ENCODE results near the gene IRF5. TPM values are rescaled to one million over a fixed set of nuclear protein-coding genes. Genes with fewer than 3 reads are reported as not detected.

Gene IRF5
- total RNA-seq, 1 donor from 2014 or later = not detected

- Mint-ChIP-seq H3K4me1 (peaks cover 12% of the 10 kb centered on the region), H3K4me3 (no peak overlapping the region), H3K9me3 (no peaks in the 10 kb centered on the region), H3K27ac (ENCODE audit: unreplicated experiment) (no peak overlapping the region), H3K27me3 (ENCODE audit: low read depth) (peaks cover 58% of the 10 kb centered on the region), H3K36me3 (ENCODE audit: low read depth) (peaks cover 2% of the 10 kb centered on the region)
- no peak for TF ChIP-seq CTCF (conservative IDR thresholded peaks at IDR 0.05)
- DNase-seq (ENCODE audit: low read depth, low spot score) = no peak
These were observed 3.1 kb upstream of the IRF5 start for GRCh38 chr7:128934361-128935341.

DNA sequence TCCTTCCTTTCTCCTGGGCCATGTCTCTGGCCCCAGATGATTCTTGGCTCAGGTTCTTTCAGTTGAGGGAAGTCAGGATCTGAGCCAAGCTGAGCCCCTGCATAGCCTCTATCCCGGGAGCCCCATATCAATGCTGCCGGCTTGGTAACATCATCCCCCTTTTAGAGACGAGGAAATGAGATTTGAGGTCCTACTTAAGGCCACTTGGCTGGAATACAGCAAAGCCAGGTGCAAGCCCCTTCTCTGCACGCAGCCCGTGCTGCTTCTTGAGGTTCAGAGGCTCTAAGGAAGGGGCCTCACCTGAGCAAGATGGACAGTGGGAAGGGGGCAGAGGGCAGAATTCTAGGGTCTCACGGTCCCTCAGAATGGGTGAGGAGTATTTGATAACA is 2.4 kb upstream of the IRF5 start:
- H3K36me3 Mint-ChIP-seq (ENCODE audit: low read depth) = peaks cover 2% of the 10 kb centered on the region
- H3K9me3 Mint-ChIP-seq = no peaks in the 10 kb centered on the region
- no peak for TF ChIP-seq CTCF (conservative IDR thresholded peaks at IDR 0.05)
- peaks cover 64% of the 10 kb centered on the region for H3K27me3 Mint-ChIP-seq (ENCODE audit: low read depth)
- H3K27ac Mint-ChIP-seq (ENCODE audit: unreplicated experiment) = no peak overlapping the region
- no peak for DNase-seq (ENCODE audit: low read depth, low spot score)
- peaks cover 12% of the 10 kb centered on the region for H3K4me1 Mint-ChIP-seq
- H3K4me3 Mint-ChIP-seq = no peak overlapping the region

GRCh38 chr7:128936798-128937197 is 929 bp upstream of the IRF5 start:
- TF ChIP-seq CTCF (conservative IDR thresholded peaks at IDR 0.05) = no peak
- Mint-ChIP-seq H3K27ac (ENCODE audit: unreplicated experiment) (no peak overlapping the region), H3K27me3 (ENCODE audit: low read depth) (peaks cover 78% of the 10 kb centered on the region), H3K4me1 (peaks cover 12% of the 10 kb centered on the region), H3K4me3 (peak overlapping the region; percentile 48), H3K9me3 (no peaks in the 10 kb centered on the region), H3K36me3 (ENCODE audit: low read depth) (peaks cover 2% of the 10 kb centered on the region)
- DNase-seq (ENCODE audit: low read depth, low spot score) = no peak

DNA sequence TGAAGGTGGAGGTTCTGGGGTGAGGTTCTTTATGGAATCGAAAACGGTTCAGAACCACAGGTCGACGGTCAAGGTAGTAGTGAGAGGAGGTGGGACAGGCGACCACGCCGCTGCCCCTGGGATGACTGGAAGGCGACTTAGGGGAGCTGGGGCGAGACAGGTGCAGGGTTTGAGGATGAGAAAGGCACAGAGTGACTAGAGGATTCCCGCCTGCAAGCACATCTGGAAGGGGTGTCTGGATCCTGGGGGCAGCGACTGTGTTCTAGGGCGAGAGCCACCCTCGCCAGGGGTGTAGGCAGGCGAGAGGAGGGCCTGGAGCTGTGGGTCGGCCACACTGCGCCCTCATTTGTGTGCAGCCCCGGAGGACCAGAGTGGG is 468 bp upstream of the IRF5 start:
- H3K4me3 Mint-ChIP-seq = peak overlapping the region; percentile 48
- DNase-seq (ENCODE audit: low read depth, low spot score) = no peak
- no peak for TF ChIP-seq CTCF (conservative IDR thresholded peaks at IDR 0.05)
- peaks cover 2% of the 10 kb centered on the region for H3K36me3 Mint-ChIP-seq (ENCODE audit: low read depth)
- peaks cover 12% of the 10 kb centered on the region for H3K4me1 Mint-ChIP-seq
- H3K27me3 Mint-ChIP-seq (ENCODE audit: low read depth) = peaks cover 78% of the 10 kb centered on the region
- no peaks in the 10 kb centered on the region for H3K9me3 Mint-ChIP-seq
- no peak overlapping the region for H3K27ac Mint-ChIP-seq (ENCODE audit: unreplicated experiment)

DNA sequence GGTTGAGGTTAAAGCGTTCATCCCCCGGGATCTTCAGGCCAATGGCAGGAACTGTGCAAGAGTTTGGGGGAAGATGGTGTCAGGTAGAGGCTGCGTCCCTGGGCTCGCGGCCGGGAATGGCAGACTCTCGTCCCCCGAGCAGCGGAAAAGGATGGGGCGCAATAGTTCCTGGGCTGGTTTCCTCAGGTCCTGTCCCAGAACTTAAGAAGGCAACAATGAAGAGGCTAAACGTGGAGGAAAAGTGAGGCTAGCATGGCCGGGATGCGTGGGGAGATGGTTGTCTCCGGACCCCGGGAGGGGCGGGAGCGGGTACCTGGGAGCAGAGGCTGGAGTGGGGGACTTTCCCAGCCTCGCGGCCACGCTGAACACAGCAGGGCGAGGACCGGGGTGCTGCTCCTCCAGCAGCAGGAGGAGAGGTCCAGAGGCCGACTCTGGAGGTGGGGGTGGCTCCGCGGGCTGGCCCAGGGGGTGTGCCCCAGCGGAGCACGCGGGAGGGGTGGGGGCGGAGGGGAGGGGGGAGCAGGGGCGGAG is 882 bp downstream of the IRF5 start:
- H3K27ac Mint-ChIP-seq (ENCODE audit: unreplicated experiment) = no peak overlapping the region
- no peaks in the 10 kb centered on the region for H3K9me3 Mint-ChIP-seq
- peaks cover 73% of the 10 kb centered on the region for H3K27me3 Mint-ChIP-seq (ENCODE audit: low read depth)
- no peak for TF ChIP-seq CTCF (conservative IDR thresholded peaks at IDR 0.05)
- H3K4me1 Mint-ChIP-seq = peaks cover 12% of the 10 kb centered on the region
- peak overlapping the region; percentile 71 for H3K4me3 Mint-ChIP-seq
- peaks cover 2% of the 10 kb centered on the region for H3K36me3 Mint-ChIP-seq (ENCODE audit: low read depth)
- DNase-seq (ENCODE audit: low read depth, low spot score) = no peak
